Activated gamma-delta T cell treated with Interleukin-2 at 50 U/mL for 16 hours (primary cell): Measurements from ENCODE around the gene FBN3.
"Not testable (repeated sequence)": the region's sequence is repeated elsewhere in the genome, so short reads cannot be mapped to it uniquely, and the experiment has no call there.

ENCODE experiments used
- DNase-seq: peaks from one replicate; pipeline ENCODE4 v3.0.0-alpha.2; 2020

Gene FBN3

GRCh38 chr19:8046569-8047165 lies 102.7 kb downstream of the FBN3 start:
- DNase-seq = no peak

- no peak for DNase-seq
Observed at GRCh38 chr19:8045872-8046568, 103.4 kb downstream of the FBN3 start.

DNA sequence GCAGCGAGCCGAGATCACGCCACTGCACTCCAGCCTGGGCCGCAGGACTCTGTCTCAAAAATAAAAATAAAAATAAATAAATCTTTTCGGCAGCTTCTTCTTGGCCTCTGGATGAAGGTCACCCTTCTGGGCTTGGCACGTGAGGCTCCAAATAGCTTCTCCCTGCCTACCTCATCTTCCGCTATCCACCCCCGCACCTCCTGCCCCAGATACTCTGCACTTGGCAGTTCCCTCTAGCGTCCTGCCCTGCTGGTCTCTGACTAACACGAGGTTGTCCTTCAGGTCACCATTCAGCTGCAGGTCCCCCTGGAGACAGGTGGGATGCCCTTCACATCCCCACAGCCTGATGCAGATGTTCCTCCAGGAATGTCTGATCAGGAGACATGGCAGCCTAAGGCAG lies 105.4 kb downstream of the FBN3 start:
- DNase-seq = no peak

GRCh38 chr19:8042900-8043299 lies 106.5 kb downstream of the FBN3 start:
- DNase-seq = no peak

DNA sequence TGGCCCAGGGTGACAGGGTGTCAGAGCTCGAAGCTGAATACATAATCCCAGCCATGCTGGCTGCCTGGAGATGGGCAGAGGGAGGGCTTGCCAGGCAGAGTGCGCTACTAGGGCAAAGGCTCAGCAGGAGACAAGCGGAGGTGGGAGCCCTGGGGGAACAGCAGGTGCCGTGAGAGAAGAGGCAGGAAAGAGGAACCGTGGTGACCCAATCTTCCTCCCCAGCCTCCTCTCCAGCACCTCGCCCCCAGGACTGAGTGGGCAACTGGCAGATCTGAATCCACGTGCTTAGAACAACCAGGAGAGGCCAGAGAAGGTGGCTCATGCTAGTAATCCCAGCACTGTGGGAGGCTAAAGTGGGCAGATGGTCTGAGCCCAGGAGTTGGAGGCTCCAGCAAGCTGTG lies 107.9 kb downstream of the FBN3 start:
- DNase-seq = no peak

DNA sequence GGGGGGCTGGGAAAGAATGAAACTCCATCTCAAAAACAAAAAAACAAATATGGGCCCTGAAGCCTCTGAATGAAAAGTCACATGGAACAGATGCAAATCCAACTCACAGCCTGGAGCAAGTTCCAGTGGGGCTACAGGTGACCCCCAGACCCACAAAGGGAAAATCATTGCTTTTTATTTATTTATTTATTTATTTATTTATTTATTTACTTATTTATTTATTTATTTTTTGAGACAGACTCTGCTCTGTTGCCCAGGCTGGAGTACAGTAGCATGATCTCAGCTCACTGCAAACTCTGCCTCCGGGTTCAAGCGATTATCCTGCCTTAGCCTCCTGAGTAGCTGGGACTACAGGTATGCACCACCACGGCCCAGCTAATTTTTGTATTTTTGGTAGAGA lies 110.2 kb downstream of the FBN3 start:
- DNase-seq = no peak

- DNase-seq = no peak
Observed at GRCh38 chr19:8038815-8039214, 110.6 kb downstream of the FBN3 start.

GRCh38 chr19:8036434-8037099 lies 112.8 kb downstream of the FBN3 start:
- DNase-seq = no peak

- DNase-seq = no peak
Observed at GRCh38 chr19:8034178-8034525, 115.2 kb downstream of the FBN3 start.

DNA sequence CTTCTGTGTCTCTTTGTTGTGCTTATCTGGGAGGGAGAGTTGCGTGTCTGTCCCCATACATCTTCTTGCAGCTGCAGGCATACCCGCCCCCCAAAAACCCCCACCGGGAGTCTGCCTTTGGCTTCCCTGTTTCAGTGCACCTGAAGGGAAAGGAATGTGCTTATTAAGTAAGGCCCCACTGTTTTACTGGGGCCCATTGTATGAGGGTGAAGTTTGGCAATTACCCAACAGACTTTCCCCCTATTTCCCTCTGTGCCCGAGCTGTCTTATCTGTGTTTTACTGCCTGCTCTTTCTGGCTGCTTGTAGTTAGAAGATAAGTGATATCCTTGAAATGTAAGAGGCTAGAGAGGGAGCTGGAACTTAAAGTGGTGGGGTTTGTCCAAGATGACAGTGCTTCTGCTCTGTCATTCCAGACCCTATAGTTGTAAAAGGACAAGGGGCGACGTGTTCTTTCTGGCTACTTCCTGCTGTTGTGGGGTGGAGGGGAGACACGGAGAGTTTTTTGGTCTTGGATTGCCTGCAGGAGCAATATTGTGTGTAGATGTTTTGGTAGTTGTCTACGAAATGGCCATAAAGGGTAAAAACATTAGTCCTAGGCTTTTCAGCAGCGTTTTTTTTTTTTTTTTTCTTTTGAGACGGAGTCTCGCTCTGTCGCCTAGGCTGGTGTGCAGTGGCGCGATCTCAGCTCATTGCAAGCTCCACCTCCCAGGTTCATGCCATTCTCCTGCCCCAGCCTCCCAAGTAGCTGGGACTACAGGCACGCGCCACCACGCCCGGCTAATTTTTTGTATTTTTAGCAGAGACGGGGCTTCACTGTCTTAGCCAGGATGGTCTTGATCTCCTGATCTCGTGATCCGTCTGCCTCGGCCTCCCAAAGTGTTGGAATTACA lies 115.9 kb downstream of the FBN3 start:
- DNase-seq = not testable (repeated sequence)

DNA sequence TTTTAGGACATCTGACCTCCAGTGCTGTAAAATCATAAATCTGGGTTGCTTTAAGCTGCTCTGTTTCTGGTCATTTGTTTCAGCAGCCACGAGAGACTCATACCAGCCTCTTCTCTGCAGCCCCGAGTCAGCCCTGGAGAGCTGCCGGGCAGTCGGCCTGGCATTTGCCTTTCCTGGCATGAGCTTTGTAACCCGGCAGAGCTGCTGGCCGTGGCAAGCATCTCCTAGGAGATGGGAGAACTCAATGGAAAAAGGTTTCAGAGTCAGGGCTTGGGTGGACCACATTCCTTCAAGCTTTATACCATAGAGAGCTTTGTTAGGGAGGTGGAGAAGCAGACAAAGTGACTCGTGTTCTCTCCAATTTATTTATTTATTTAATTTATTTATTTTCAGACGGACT lies 118.4 kb downstream of the FBN3 start:
- no peak for DNase-seq

DNA sequence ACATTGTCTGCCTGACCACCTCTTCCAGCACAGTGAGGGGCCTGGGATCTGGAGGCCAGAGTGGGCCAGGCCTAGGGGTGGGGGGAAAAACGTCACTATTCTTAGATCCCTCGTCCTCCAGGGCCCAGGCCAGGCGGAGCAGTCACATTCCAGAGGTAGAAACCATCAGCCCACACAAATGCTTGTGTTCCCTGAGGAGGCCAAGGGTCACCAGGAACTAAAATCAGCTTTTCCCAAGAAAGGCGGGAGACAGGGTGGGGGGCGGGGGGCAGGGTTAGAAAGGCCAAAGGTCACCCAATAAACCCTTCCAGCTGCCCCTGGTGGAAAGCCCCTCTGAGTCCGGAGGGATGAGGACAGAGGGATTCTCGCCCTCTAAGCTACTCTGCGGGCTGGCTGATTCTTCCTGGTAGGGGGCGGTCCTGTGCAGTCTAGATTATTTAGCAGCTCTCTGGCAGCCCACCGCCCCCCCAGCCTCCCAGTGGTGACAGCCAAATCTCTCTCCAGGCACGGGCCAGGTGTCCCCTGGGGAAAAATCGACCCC lies 120.4 kb downstream of the FBN3 start:
- DNase-seq = no peak

- DNase-seq = no peak
Observed at GRCh38 chr19:8025316-8025715, 124.1 kb downstream of the FBN3 start.

- DNase-seq = not testable (repeated sequence)
Observed at GRCh38 chr19:8024256-8024655, 125.1 kb downstream of the FBN3 start.

DNA sequence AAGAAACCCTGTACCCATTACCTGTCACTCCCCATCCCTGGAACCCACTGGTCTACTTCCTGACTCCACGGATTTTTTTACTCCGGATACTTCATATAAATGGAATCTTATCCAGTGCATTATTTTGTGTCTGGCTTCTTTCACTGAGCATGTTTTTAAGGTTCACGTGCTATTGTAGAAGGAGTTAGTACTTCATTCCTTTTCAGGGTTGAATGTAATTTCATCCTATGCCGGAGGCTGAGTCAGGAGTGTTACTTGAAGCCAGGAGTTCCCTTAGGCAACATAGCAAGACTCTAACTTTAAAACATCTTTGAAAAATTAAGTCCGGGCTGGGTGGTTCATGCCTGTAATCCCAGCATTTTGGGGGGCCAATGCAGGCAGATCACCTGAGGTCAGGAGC lies 126.0 kb downstream of the FBN3 start:
- DNase-seq = no peak

DNA sequence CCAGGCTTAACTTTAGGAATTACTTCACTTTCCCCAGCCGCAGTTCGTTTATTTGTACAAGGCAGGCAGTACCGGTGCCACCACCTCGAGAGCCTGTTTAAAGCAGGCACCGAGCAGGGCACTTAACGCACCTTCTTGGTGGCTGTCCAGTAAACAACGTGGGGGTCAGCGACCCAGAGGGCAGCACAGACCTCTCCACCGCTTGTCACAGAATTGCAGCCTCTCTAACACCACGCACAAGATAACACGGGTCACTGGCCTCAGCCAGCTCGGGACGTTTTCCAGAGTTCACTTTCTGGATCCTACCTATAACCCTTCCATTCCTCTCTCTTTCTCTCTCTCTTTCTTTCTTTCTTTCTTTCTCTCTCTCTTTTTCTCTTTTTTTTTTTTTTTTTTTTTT lies 127.1 kb downstream of the FBN3 start:
- DNase-seq = no peak

GRCh38 chr19:8021374-8021773 lies 128.0 kb downstream of the FBN3 start:
- DNase-seq = no peak

- DNase-seq = no peak
Observed at GRCh38 chr19:8020681-8021080, 128.7 kb downstream of the FBN3 start.

DNA sequence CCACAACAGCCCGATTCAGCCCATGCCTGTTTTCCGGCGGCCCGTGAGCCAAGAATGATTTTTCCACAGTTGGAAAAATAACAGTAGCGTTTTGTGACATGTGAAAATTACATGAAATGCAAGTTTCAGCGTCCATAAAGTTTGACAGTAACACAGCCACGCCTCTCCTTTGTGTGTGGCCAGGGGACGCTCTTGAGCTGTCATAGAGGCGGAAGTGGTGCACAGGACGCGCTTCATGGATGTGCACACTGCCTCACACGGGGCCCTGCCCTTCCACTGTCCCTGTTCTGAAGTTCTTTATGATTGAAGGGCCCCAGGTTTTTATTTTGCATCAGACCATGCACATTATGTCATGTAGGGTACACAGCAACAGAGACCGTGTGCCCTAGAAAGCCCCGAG lies 131.6 kb downstream of the FBN3 start:
- peak; percentile 18 for DNase-seq
